ENCODE measurements around the gene RRAGD. TPM values are rescaled to one million over a fixed set of nuclear protein-coding genes. Genes with fewer than 3 reads are reported as not detected.

The RRAGD gene
- total and polyA plus RNA-seq, 7 donors = 2.8 to 19.8 (median 12.0) TPM

- WGBS, 2 donors = 96 to 97% methylated on average over 7 of the region's 7 CpGs
- H3K9me3 ChIP-seq = no peaks in the 10 kb centered on the region
These were observed 26.2 kb downstream of the RRAGD start for GRCh38 chr6:89385846-89386245.

GRCh38 chr6:89385156-89385667 lies 26.9 kb downstream of the RRAGD start:
- intact Hi-C loops (cut with DNase I) = no loop called here
- H3K9me3 ChIP-seq = no peaks in the 10 kb centered on the region
- TF ChIP-seq EP300 (IDR thresholded peaks at IDR 0.05) (no peak), CTCF (IDR thresholded peaks at IDR 0.05) (no peak), POLR2AphosphoS5 (IDR thresholded peaks at IDR 0.05) (peak in 2 of 4 donors; percentile 28 to 40)
- 70 to 72% methylated on average over 5 of the region's 5 CpGs for WGBS, 2 donors
- H3K4me1 ChIP-seq = peaks cover 0 to 12% (median 9%) of the 10 kb centered on the region in 4 donors
- DNase-seq = peak; percentile 77
- peak overlapping the region in 2 of 4 donors; percentile 16 to 37 for H3K27ac ChIP-seq
- H3K4me3 ChIP-seq = no peak overlapping the region
- no peaks in the 10 kb centered on the region for H3K27me3 ChIP-seq
- no peaks in the 10 kb centered on the region for H3K36me3 ChIP-seq

More at GRCh38 chr6:89385846-89386245, 26.2 kb downstream of the RRAGD start:
- Histone ChIP-seq H3K4me3 (no peak overlapping the region), H3K27ac (peak overlapping the region in 2 of 4 donors; percentile 16 to 37), H3K4me1 (peaks cover 0 to 12% (median 9%) of the 10 kb centered on the region in 4 donors), H3K27me3 (no peaks in the 10 kb centered on the region), H3K36me3 (no peaks in the 10 kb centered on the region)
- no peak for DNase-seq
- intact Hi-C loops (cut with DNase I) = no loop called here
- TF ChIP-seq POLR2AphosphoS5 (IDR thresholded peaks at IDR 0.05) = no peak
- no peak for TF ChIP-seq CTCF (IDR thresholded peaks at IDR 0.05)
- TF ChIP-seq EP300 (IDR thresholded peaks at IDR 0.05) = no peak

GRCh38 chr6:89381031-89381430 lies 31.0 kb downstream of the RRAGD start:
- Histone ChIP-seq H3K27me3 (no peaks in the 10 kb centered on the region), H3K4me3 (no peak overlapping the region), H3K4me1 (peaks cover 0 to 12% (median 9%) of the 10 kb centered on the region in 4 donors), H3K36me3 (no peaks in the 10 kb centered on the region), H3K9me3 (no peaks in the 10 kb centered on the region), H3K27ac (no peak overlapping the region)
- no peak for TF ChIP-seq CTCF (IDR thresholded peaks at IDR 0.05)
- TF ChIP-seq POLR2AphosphoS5 (IDR thresholded peaks at IDR 0.05) = no peak
- TF ChIP-seq EP300 (IDR thresholded peaks at IDR 0.05) = no peak
- no peak for TF ChIP-seq POLR2A (IDR thresholded peaks at IDR 0.05)
- 85 to 89% methylated on average over 2 of the region's 2 CpGs for WGBS, 2 donors
- DNase-seq = no peak
- intact Hi-C loops (cut with DNase I) = no loop called here

- 63 to 81% methylated on average over 5 of the region's 5 CpGs for WGBS, 2 donors
These were observed 32.8 kb downstream of the RRAGD start for GRCh38 chr6:89379281-89379680.

More at GRCh38 chr6:89379281-89379680, 32.8 kb downstream of the RRAGD start:
- Histone ChIP-seq H3K27me3 (no peaks in the 10 kb centered on the region), H3K27ac (no peak overlapping the region), H3K36me3 (no peaks in the 10 kb centered on the region), H3K4me1 (no peaks in the 10 kb centered on the region), H3K9me3 (no peaks in the 10 kb centered on the region), H3K4me3 (no peak overlapping the region)
- intact Hi-C loops (cut with DNase I) = no loop called here
- TF ChIP-seq EP300 (IDR thresholded peaks at IDR 0.05) (no peak), CTCF (IDR thresholded peaks at IDR 0.05) (no peak), POLR2A (IDR thresholded peaks at IDR 0.05) (no peak), POLR2AphosphoS5 (IDR thresholded peaks at IDR 0.05) (no peak)
- DNase-seq = no peak

Measured in sigmoid colon (tissue), 7 donors.